KMS-11 (cell line): Measurements from ENCODE around the gene PTPRN2.
"Not testable (repeated sequence)": the region's sequence is repeated elsewhere in the genome, so short reads cannot be mapped to it uniquely, and the experiment has no call there.

Source experiments
- H2AFZ ChIP-seq: fragments of 200-600 bp; sonication (generic); 2 replicates; pipeline ENCODE4 v1.6.1; 2016; ENCODE audit warnings: antibody characterized with exemption, mixed run types, low read depth
- H3K27ac ChIP-seq: fragments of 200-600 bp; sonication (generic); 2 replicates; pipeline ENCODE4 v1.6.1; 2016; ENCODE audit warnings: mild to moderate bottlenecking, mixed run types
- H3K27me3 ChIP-seq: fragments of 200-600 bp; sonication (generic); 2 replicates; pipeline ENCODE4 v1.6.1; 2017; ENCODE audit warnings: mild to moderate bottlenecking, low read depth, mixed run types, moderate library complexity; ENCODE audit not compliant: insufficient read depth
- H3K36me3 ChIP-seq: fragments of 200-600 bp; sonication (generic); 2 replicates; pipeline ENCODE4 v1.6.1; 2017; ENCODE audit warnings: mild to moderate bottlenecking, mixed run types; ENCODE audit not compliant: insufficient read depth
- H3K4me1 ChIP-seq: fragments of 200-600 bp; sonication (generic); 2 replicates; pipeline ENCODE4 v1.6.1; 2016; ENCODE audit warnings: mild to moderate bottlenecking, low read depth, mixed run types; ENCODE audit not compliant: poor library complexity, severe bottlenecking
- H3K4me2 ChIP-seq: fragments of 200-600 bp; sonication (generic); 2 replicates; pipeline ENCODE4 v1.7.0; 2016; ENCODE audit warnings: mild to moderate bottlenecking, mixed run types
- H3K4me3 ChIP-seq: fragments of 200-600 bp; sonication (generic); IDR thresholded peaks from 2 replicates; pipeline ENCODE4 v1.6.1; 2017; ENCODE audit warnings: low read depth, low read length, mixed read lengths; ENCODE audit not compliant: insufficient read depth
- H3K79me2 ChIP-seq: fragments of 200-600 bp; sonication (generic); 2 replicates; pipeline ENCODE4 v1.6.1; 2016; ENCODE audit warnings: low read depth, mixed run types; ENCODE audit not compliant: insufficient read depth
- H3K9ac ChIP-seq: fragments of 200-600 bp; sonication (generic); 2 replicates; pipeline ENCODE4 v1.6.1; 2016; ENCODE audit warnings: mild to moderate bottlenecking, mixed run types
- H4K20me1 ChIP-seq: fragments of 200-600 bp; sonication (generic); 2 replicates; pipeline ENCODE4 v1.6.1; 2016; ENCODE audit warnings: mild to moderate bottlenecking, mixed run types; ENCODE audit not compliant: insufficient read depth
- CTCF ChIP-seq: fragments of 200-600 bp; sonication (generic); conservative IDR thresholded peaks from 2 replicates; pipeline ENCODE4 v1.6.1; 2017; ENCODE audit warnings: low read depth, mild to moderate bottlenecking, antibody characterized with exemption, low read length, moderate library complexity, mixed read lengths

PTPRN2 gene

GRCh38 chr7:158344706-158345300 is 242.8 kb downstream of the PTPRN2 start:
- Histone ChIP-seq H3K4me1 (no peaks in the 10 kb centered on the region), H3K4me3 (no peak overlapping the region), H3K36me3 (no peaks in the 10 kb centered on the region), H3K4me2 (no peak overlapping the region), H3K9ac (no peak overlapping the region), H3K27me3 (peaks cover 4% of the 10 kb centered on the region; the same call in 1 of the 2 replicates), H3K27ac (no peak overlapping the region), H4K20me1 (no peaks in the 10 kb centered on the region), H2AFZ (no peak overlapping the region), H3K79me2 (no peaks in the 10 kb centered on the region)
- TF ChIP-seq CTCF, result no peak

GRCh38 chr7:158343936-158344455 is 243.6 kb downstream of the PTPRN2 start:
- Histone ChIP-seq H3K27me3 (peaks cover 4% of the 10 kb centered on the region; the same call in 1 of the 2 replicates), H3K36me3 (no peaks in the 10 kb centered on the region), H3K4me1 (no peaks in the 10 kb centered on the region), H3K27ac (no peak overlapping the region), H3K4me2 (no peak overlapping the region), H3K4me3 (no peak overlapping the region), H2AFZ (no peak overlapping the region), H4K20me1 (no peaks in the 10 kb centered on the region), H3K9ac (no peak overlapping the region), H3K79me2 (no peaks in the 10 kb centered on the region)
- no peak for TF ChIP-seq CTCF

- Histone ChIP-seq H4K20me1 (no peaks in the 10 kb centered on the region), H3K4me2 (no peak overlapping the region), H3K4me1 (no peaks in the 10 kb centered on the region), H3K27ac (no peak overlapping the region), H3K4me3 (no peak overlapping the region), H3K27me3 (peaks cover 4% of the 10 kb centered on the region; the same call in 1 of the 2 replicates), H3K79me2 (no peaks in the 10 kb centered on the region), H3K9ac (no peak overlapping the region), H3K36me3 (no peaks in the 10 kb centered on the region), H2AFZ (no peak overlapping the region)
- TF ChIP-seq CTCF, result no peak
These were observed 244.1 kb downstream of the PTPRN2 start for GRCh38 chr7:158343526-158343925.

GRCh38 chr7:158341097-158341496 is 246.5 kb downstream of the PTPRN2 start:
- not testable (repeated sequence) for H3K9ac ChIP-seq, H2AFZ ChIP-seq

GRCh38 chr7:158336952-158337351 is 250.7 kb downstream of the PTPRN2 start:
- not testable (repeated sequence) for H3K27me3 ChIP-seq, H3K4me1 ChIP-seq

More at GRCh38 chr7:158341097-158341496, 246.5 kb downstream of the PTPRN2 start:
- H4K20me1 ChIP-seq, H3K4me3 ChIP-seq, H3K4me2 ChIP-seq, H3K27ac ChIP-seq, H3K27me3 ChIP-seq, H3K79me2 ChIP-seq, H3K36me3 ChIP-seq, H3K4me1 ChIP-seq: not testable (repeated sequence)

GRCh38 chr7:158332516-158332915 is 255.1 kb downstream of the PTPRN2 start:
- H2AFZ ChIP-seq, result not testable (repeated sequence)

More at GRCh38 chr7:158336952-158337351, 250.7 kb downstream of the PTPRN2 start:
- H3K36me3 ChIP-seq, H3K9ac ChIP-seq, H3K27ac ChIP-seq, H3K79me2 ChIP-seq, H2AFZ ChIP-seq, H3K4me3 ChIP-seq, H4K20me1 ChIP-seq, H3K4me2 ChIP-seq: not testable (repeated sequence)

GRCh38 chr7:158331826-158332450 is 255.7 kb downstream of the PTPRN2 start:
- H3K9ac ChIP-seq, H4K20me1 ChIP-seq, H3K36me3 ChIP-seq, H3K27me3 ChIP-seq, H3K27ac ChIP-seq, H3K4me1 ChIP-seq, H3K4me3 ChIP-seq, H3K79me2 ChIP-seq, H2AFZ ChIP-seq, H3K4me2 ChIP-seq: not testable (repeated sequence)

More at GRCh38 chr7:158332516-158332915, 255.1 kb downstream of the PTPRN2 start:
- H3K9ac ChIP-seq, H3K36me3 ChIP-seq, H3K4me3 ChIP-seq, H3K4me1 ChIP-seq, H3K79me2 ChIP-seq, H3K27me3 ChIP-seq, H4K20me1 ChIP-seq, H3K4me2 ChIP-seq, H3K27ac ChIP-seq: not testable (repeated sequence)
